ENCODE results near the gene DMAC2.

DNA sequence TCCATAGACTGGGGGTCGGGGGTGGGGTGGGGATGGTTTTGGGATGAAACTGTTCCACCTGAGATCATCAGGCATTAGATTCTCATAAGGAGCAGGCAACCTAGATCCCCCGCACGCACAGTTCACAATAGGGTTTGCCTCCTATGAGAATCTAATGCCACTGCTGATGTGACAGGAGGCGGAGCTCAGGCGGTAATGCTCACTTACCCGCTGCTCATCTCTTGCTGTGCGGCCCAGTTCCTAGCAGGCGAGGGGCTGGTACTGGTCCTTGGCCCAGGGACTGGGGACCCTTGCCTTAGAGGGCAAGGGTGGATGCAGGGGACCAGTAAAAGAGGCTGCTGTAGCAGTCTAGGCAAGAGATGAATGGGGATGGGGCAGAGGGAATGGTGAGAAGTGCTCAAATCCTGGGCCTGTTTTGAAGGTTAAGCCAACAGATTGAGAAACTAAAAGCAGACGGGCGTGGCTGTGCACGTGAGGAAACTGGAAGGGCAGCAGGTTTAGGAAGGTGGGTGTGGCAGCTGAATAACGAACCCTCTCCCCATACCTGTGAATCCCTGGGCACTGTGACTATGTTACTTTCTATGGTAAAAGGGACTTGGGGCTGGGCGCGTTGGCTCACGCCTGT lies 1.7 kb upstream of the DMAC2 start:
- no peak for TF ChIP-seq POLR2A (IDR thresholded peaks at IDR 0.05)
- TF ChIP-seq, protein P1, sequence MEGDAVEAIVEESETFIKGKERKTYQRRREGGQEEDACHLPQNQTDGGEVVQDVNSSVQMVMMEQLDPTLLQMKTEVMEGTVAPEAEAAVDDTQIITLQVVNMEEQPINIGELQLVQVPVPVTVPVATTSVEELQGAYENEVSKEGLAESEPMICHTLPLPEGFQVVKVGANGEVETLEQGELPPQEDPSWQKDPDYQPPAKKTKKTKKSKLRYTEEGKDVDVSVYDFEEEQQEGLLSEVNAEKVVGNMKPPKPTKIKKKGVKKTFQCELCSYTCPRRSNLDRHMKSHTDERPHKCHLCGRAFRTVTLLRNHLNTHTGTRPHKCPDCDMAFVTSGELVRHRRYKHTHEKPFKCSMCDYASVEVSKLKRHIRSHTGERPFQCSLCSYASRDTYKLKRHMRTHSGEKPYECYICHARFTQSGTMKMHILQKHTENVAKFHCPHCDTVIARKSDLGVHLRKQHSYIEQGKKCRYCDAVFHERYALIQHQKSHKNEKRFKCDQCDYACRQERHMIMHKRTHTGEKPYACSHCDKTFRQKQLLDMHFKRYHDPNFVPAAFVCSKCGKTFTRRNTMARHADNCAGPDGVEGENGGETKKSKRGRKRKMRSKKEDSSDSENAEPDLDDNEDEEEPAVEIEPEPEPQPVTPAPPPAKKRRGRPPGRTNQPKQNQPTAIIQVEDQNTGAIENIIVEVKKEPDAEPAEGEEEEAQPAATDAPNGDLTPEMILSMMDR (IDR thresholded peaks at IDR 0.05) = no peak

Data from testis (tissue), 2 donors.